ENCODE measurements around the gene PPP3CA.

The PPP3CA gene

GRCh38 chr4:101155945-101156344 is 191.4 kb downstream of the PPP3CA start:
- Histone ChIP-seq H4K20me1 (ENCODE audit: insufficient read depth) (no peaks in the 10 kb centered on the region; the same call in 1 of the 2 replicates), H3K79me2 (ENCODE audit: insufficient read depth, low read depth) (no peaks in the 10 kb centered on the region), H3K9ac (no peak overlapping the region), H3K4me2 (no peak overlapping the region), H2AFZ (ENCODE audit: low read depth) (no peak overlapping the region), H3K4me1 (ENCODE audit: low read depth, poor library complexity, severe bottlenecking) (no peaks in the 10 kb centered on the region), H3K36me3 (ENCODE audit: insufficient read depth) (no peaks in the 10 kb centered on the region), H3K27me3 (ENCODE audit: insufficient read depth, low read depth) (no peaks in the 10 kb centered on the region), H3K27ac (no peak overlapping the region), H3K4me3 (IDR thresholded peaks at IDR 0.05; ENCODE audit: insufficient read depth, low read depth, low read length) (no peak overlapping the region)
- no peak for TF ChIP-seq CTCF (conservative IDR thresholded peaks at IDR 0.05; ENCODE audit: low read depth, low read length)

DNA sequence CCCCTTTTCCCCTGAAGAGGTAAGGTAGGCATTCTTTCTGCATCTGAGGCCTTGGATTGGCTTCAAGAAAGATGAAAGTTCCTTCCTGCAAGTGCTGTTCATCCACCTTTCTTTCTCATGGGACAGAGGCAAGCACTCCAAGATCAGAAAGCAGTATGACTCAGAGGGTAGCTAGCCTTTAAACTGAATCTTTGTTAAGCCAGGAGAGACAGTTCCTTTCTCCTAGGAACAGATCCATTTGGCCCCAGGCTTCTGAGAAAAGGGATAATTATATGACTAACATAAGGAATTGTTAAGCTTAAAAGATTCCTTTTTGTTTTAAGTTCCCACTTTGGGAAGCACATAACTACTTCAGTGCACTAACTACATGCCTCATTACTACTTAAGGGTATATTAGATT is 192.0 kb downstream of the PPP3CA start:
- H3K79me2 ChIP-seq (ENCODE audit: insufficient read depth, low read depth): no peaks in the 10 kb centered on the region
- no peak overlapping the region for H3K9ac ChIP-seq
- no peak for TF ChIP-seq CTCF (conservative IDR thresholded peaks at IDR 0.05; ENCODE audit: low read depth, low read length)
- H3K27me3 ChIP-seq (ENCODE audit: insufficient read depth, low read depth): no peaks in the 10 kb centered on the region
- H3K36me3 ChIP-seq (ENCODE audit: insufficient read depth): no peaks in the 10 kb centered on the region
- no peak overlapping the region for H2AFZ ChIP-seq (ENCODE audit: low read depth)
- H3K4me3 ChIP-seq (IDR thresholded peaks at IDR 0.05; ENCODE audit: insufficient read depth, low read depth, low read length): no peak overlapping the region
- H4K20me1 ChIP-seq (ENCODE audit: insufficient read depth): no peaks in the 10 kb centered on the region; the same call in 1 of the 2 replicates
- H3K4me2 ChIP-seq: no peak overlapping the region
- no peak overlapping the region for H3K27ac ChIP-seq
- H3K4me1 ChIP-seq (ENCODE audit: low read depth, poor library complexity, severe bottlenecking): no peaks in the 10 kb centered on the region

DNA sequence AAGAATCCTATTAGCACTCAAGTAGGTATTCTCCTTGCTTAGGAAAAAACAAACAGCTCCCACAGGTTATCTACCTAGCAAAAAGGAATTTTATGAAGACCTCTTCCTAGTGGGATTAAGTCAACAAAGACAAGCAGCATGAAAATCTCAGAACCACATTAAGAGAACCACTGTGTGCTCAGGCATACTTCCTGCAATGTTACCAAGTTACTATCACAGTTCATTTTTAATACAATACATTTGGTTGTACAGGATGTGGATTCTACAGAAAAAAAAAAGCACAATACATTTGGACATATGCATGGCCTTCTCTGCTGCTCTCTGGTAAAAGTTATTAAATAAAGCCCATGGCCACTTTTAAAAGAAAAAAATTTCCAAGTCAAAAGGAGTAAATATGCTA is 193.7 kb downstream of the PPP3CA start:
- no peaks in the 10 kb centered on the region for H3K36me3 ChIP-seq (ENCODE audit: insufficient read depth)
- H3K27ac ChIP-seq: no peak overlapping the region
- TF ChIP-seq CTCF (conservative IDR thresholded peaks at IDR 0.05; ENCODE audit: low read depth, low read length): no peak

DNA sequence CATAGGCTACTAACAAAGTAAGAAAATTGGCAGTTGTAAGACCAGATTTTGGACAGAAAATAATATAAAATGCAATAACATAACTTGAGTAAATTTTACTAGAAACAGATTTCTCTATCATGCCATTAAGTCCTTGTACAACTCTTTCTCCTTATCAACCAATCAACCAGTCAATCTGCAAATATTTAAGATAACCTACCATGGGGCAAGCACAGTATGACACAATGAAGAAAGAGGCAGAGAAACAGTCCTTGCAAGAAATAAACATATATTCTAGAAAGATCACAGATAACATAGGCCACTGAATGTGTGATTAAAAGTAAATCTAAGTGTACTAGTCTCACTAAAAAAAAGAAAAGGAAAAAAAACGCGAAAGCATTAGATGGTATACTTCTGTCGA is 194.8 kb downstream of the PPP3CA start:
- no peak overlapping the region for H2AFZ ChIP-seq (ENCODE audit: low read depth)
- no peak overlapping the region for H3K27ac ChIP-seq
- no peaks in the 10 kb centered on the region; the same call in 1 of the 2 replicates for H4K20me1 ChIP-seq (ENCODE audit: insufficient read depth)
- H3K27me3 ChIP-seq (ENCODE audit: insufficient read depth, low read depth): no peaks in the 10 kb centered on the region
- H3K9ac ChIP-seq: no peak overlapping the region
- TF ChIP-seq CTCF (conservative IDR thresholded peaks at IDR 0.05; ENCODE audit: low read depth, low read length): no peak
- no peaks in the 10 kb centered on the region for H3K4me1 ChIP-seq (ENCODE audit: low read depth, poor library complexity, severe bottlenecking)
- no peak overlapping the region for H3K4me3 ChIP-seq (IDR thresholded peaks at IDR 0.05; ENCODE audit: insufficient read depth, low read depth, low read length)
- H3K4me2 ChIP-seq: no peak overlapping the region
- H3K79me2 ChIP-seq (ENCODE audit: insufficient read depth, low read depth): no peaks in the 10 kb centered on the region
- no peaks in the 10 kb centered on the region for H3K36me3 ChIP-seq (ENCODE audit: insufficient read depth)

More for the DNA sequence above, 193.7 kb downstream of the PPP3CA start:
- no peaks in the 10 kb centered on the region for H3K27me3 ChIP-seq (ENCODE audit: insufficient read depth, low read depth)
- H3K79me2 ChIP-seq (ENCODE audit: insufficient read depth, low read depth): no peaks in the 10 kb centered on the region
- H3K9ac ChIP-seq: no peak overlapping the region
- no peak overlapping the region for H3K4me3 ChIP-seq (IDR thresholded peaks at IDR 0.05; ENCODE audit: insufficient read depth, low read depth, low read length)
- H3K4me2 ChIP-seq: no peak overlapping the region
- H3K4me1 ChIP-seq (ENCODE audit: low read depth, poor library complexity, severe bottlenecking): no peaks in the 10 kb centered on the region
- H2AFZ ChIP-seq (ENCODE audit: low read depth): no peak overlapping the region
- no peaks in the 10 kb centered on the region; the same call in 1 of the 2 replicates for H4K20me1 ChIP-seq (ENCODE audit: insufficient read depth)

All from KMS-11 (cell line).